GM18517 (cell line): Measurements from ENCODE around the gene ERICH2.

Experiments used
- ATAC-seq: cut with Tn5 transposase; IDR thresholded peaks from one replicate; pipeline ENCODE4 v1.9.1; 2021; ENCODE audit warnings: mild to moderate bottlenecking, moderate library complexity; ENCODE audit not compliant: unreplicated experiment

ERICH2 gene

GRCh38 chr2:170836027-170836426, 65.8 kb downstream of the ERICH2 start:
- no peak for ATAC-seq

- no peak for ATAC-seq
Measured at GRCh38 chr2:170840717-170841210, 70.6 kb downstream of the ERICH2 start.

- ATAC-seq, result no peak
Measured at GRCh38 chr2:170842785-170843184, 72.6 kb downstream of the ERICH2 start.

GRCh38 chr2:170843656-170844055, 73.5 kb downstream of the ERICH2 start:
- ATAC-seq, result no peak

GRCh38 chr2:170845343-170845742, 75.2 kb downstream of the ERICH2 start:
- ATAC-seq, result no peak

GRCh38 chr2:170846314-170846713, 76.1 kb downstream of the ERICH2 start:
- no peak for ATAC-seq

- ATAC-seq, result no peak
Measured at GRCh38 chr2:170847716-170848115, 77.5 kb downstream of the ERICH2 start.
